Mesenchymal stem cell (in vitro differentiated cells and primary cell): ENCODE data around the gene IL18R1.

Source experiments
- DNase-seq: peaks from one replicate; pipeline ENCODE4 v3.0.0-alpha.2; 2013
- H2AFZ ChIP-seq: one replicate; pipeline ENCODE4 v1.6.1; 2013; ENCODE audit warnings: low read depth, mild to moderate bottlenecking, control low read depth, inconsistent platforms, low read length, moderate library complexity
- H2AK5ac ChIP-seq: 2 replicates; pipeline ENCODE4 v1.6.1; 2013; ENCODE audit warnings: low read length, moderate library complexity, mild to moderate bottlenecking, inconsistent platforms; ENCODE audit not compliant: severe bottlenecking
- H2BK120ac ChIP-seq: one replicate; pipeline ENCODE4 v1.6.1; 2013; ENCODE audit warnings: low read depth, mild to moderate bottlenecking, inconsistent platforms, low read length, moderate library complexity
- H2BK12ac ChIP-seq, 2 experiments: one replicate each; pipeline ENCODE4 v1.6.1; 2013; ENCODE audit warnings: inconsistent platforms in 2 of 2, low read length in 2 of 2, mild to moderate bottlenecking in 2 of 2, moderate library complexity in 2 of 2, control low read depth in 1 of 2
- H2BK15ac ChIP-seq: one replicate; pipeline ENCODE4 v1.6.1; 2013; ENCODE audit warnings: mild to moderate bottlenecking, low read depth, inconsistent platforms; ENCODE audit not compliant: poor library complexity, severe bottlenecking
- H2BK5ac ChIP-seq: 2 replicates; pipeline ENCODE4 v1.6.1; 2013; ENCODE audit warnings: low read depth, mild to moderate bottlenecking, low read length, control low read depth, inconsistent platforms; ENCODE audit not compliant: poor library complexity, severe bottlenecking
- H3K14ac ChIP-seq, 2 experiments: one replicate each; pipeline ENCODE4 v1.6.1; 2013; ENCODE audit warnings: inconsistent platforms in 2 of 2, low read length in 2 of 2, control low read depth in 1 of 2, mild to moderate bottlenecking in 1 of 2, moderate library complexity in 1 of 2
- H3K18ac ChIP-seq, 2 experiments: one replicate each; pipeline ENCODE4 v1.6.1; 2013; ENCODE audit warnings: inconsistent platforms in 2 of 2, low read length in 2 of 2, control low read depth in 1 of 2, low read depth in 1 of 2, mild to moderate bottlenecking in 1 of 2
- H3K23ac ChIP-seq, 2 experiments: one replicate each; pipeline ENCODE4 v1.6.1; 2013; ENCODE audit warnings: inconsistent platforms in 2 of 2, low read length in 2 of 2, mild to moderate bottlenecking in 2 of 2, moderate library complexity in 2 of 2, control low read depth in 1 of 2
- H3K27ac ChIP-seq: 2 replicates; pipeline ENCODE4 v1.5.1; 2013; ENCODE audit warnings: mild to moderate bottlenecking, moderate library complexity, low read length, control low read depth, inconsistent platforms; ENCODE audit not compliant: poor library complexity, severe bottlenecking
- H3K27me3 ChIP-seq, 2 experiments: 2 replicates each; pipeline versions ENCODE4 v1.6.1 to v1.7.0; 2013; ENCODE audit warnings: low read length in 2 of 2, mild to moderate bottlenecking in 2 of 2, moderate library complexity in 2 of 2, control low read depth in 1 of 2, inconsistent platforms in 1 of 2; ENCODE audit not compliant: control insufficient read depth in 1 of 2, insufficient read depth in 1 of 2
- H3K36me3 ChIP-seq, 2 experiments: 2 replicates each; pipeline versions ENCODE4 v1.6.1 to v1.7.0; 2013; ENCODE audit warnings: low read length in 2 of 2, control low read depth in 1 of 2, inconsistent platforms in 1 of 2, low read depth in 1 of 2, mild to moderate bottlenecking in 1 of 2; ENCODE audit not compliant: insufficient read depth in 2 of 2, control insufficient read depth in 1 of 2
- H3K4ac ChIP-seq, 2 experiments: one replicate each; pipeline ENCODE4 v1.6.1; 2013; ENCODE audit warnings: inconsistent platforms in 2 of 2, low read length in 2 of 2, mild to moderate bottlenecking in 2 of 2, moderate library complexity in 2 of 2, control low read depth in 1 of 2, low read depth in 1 of 2
- H3K4me1 ChIP-seq: 2 replicates; pipeline ENCODE4 v1.6.1; 2013; ENCODE audit warnings: low read depth, low read length, control low read depth; ENCODE audit not compliant: control insufficient read depth, insufficient read depth
- H3K4me2 ChIP-seq: 2 replicates; pipeline ENCODE4 v1.6.1; 2013; ENCODE audit warnings: low read length, mild to moderate bottlenecking, inconsistent platforms; ENCODE audit not compliant: poor library complexity, severe bottlenecking
- H3K4me3 ChIP-seq, 2 experiments: 2 replicates each; pipeline versions ENCODE4 v1.5.1 to v1.7.0; 2013; ENCODE audit warnings: low read length in 2 of 2, mild to moderate bottlenecking in 2 of 2, control low read depth in 1 of 2, low read depth in 1 of 2; ENCODE audit not compliant: insufficient read depth in 1 of 2
- H3K79me1 ChIP-seq: replicated peaks from 2 replicates; pipeline ENCODE4 v1.6.1; 2013; ENCODE audit warnings: mild to moderate bottlenecking, control low read depth, low read length, inconsistent platforms; ENCODE audit not compliant: poor library complexity, severe bottlenecking
- H3K9ac ChIP-seq: 2 replicates; pipeline ENCODE4 v1.7.0; 2013; ENCODE audit warnings: mild to moderate bottlenecking, low read length, moderate library complexity
- H3K9me3 ChIP-seq: 2 replicates; pipeline ENCODE4 v1.7.0; 2013; ENCODE audit warnings: mild to moderate bottlenecking, low read length; ENCODE audit not compliant: control insufficient read depth
- H4K8ac ChIP-seq: one replicate; pipeline ENCODE4 v1.6.1; 2013; ENCODE audit warnings: inconsistent platforms, mild to moderate bottlenecking, low read length, moderate library complexity
- H4K91ac ChIP-seq: one replicate; pipeline ENCODE4 v1.6.1; 2013; ENCODE audit warnings: mild to moderate bottlenecking, low read length, inconsistent platforms
- WGBS: methylation state at CpG from one replicate; pipeline ENCODE4 v1.1.7; 2013; ENCODE audit warnings: mixed read lengths; 5-methylcytosine and 5-hydroxymethylcytosine counted together

IL18R1 gene

GRCh38 chr2:102367331-102367971 is 11.9 kb downstream of the IL18R1 start:
- Histone ChIP-seq H3K27me3 (peaks cover 0 to 5% of the 10 kb centered on the region in 2 experiments), H3K23ac (no peak overlapping the region), H3K4me2 (no peak overlapping the region), H2BK5ac (no peak overlapping the region), H3K9me3 (peaks cover 30% of the 10 kb centered on the region), H2BK15ac (no peak overlapping the region), H3K9ac (no peak overlapping the region), H3K4me3 (no peak overlapping the region), H2AK5ac (no peak overlapping the region), H3K14ac (no peak overlapping the region), H2BK12ac (no peak overlapping the region), H2AFZ (no peak overlapping the region), H3K27ac (no peak overlapping the region), H3K36me3 (no peaks in the 10 kb centered on the region), H4K8ac (no peak overlapping the region), H3K4me1 (peaks cover 1% of the 10 kb centered on the region), H2BK120ac (no peak overlapping the region), H3K4ac (no peak overlapping the region), H3K18ac (no peak overlapping the region), H3K79me1 (no peaks in the 10 kb centered on the region), H4K91ac (no peak overlapping the region)
- no peak for DNase-seq
- 92% methylated on average over 5 of the region's 6 CpGs for WGBS

DNA sequence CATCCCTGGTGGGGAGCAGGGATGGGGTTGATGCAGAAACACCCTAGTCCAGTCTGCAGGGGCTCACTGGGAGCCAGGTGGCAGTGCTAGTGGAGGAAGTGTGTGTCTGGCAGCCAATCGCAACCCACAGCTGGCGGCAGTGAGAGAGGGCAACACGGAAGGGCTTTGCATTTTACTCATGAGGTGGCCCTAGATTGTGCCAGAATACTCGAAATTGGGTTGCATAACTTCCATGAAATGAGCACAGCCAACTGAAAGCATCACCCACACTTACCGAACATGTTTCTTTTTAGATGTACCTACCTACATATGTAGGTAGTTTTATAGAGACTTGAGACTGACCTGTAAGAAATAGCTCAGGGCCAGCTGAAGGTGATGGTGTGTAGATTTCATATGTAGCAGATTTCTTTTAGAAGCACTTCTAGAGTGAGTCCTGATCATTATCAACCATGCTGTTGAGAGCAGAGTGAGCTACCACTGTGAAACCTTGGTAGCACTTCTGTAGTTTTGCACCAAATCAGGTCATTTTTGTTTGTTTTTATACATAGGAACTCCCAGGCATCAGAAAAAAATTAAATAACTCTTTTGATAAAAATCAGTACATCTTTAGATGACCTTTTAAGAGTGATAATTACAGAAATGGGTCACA is 13.0 kb downstream of the IL18R1 start:
- no peak overlapping the region for H3K14ac ChIP-seq
- 93% methylated on average over 3 of the region's 5 CpGs for WGBS
- H3K4me3 ChIP-seq, result no peak overlapping the region
- H3K18ac ChIP-seq, result no peak overlapping the region
- H3K4me2 ChIP-seq, result no peak overlapping the region
- H3K23ac ChIP-seq, result no peak overlapping the region
- H3K9me3 ChIP-seq, result peaks cover 30% of the 10 kb centered on the region
- no peak overlapping the region for H4K8ac ChIP-seq
- no peak overlapping the region for H4K91ac ChIP-seq
- no peak for DNase-seq
- no peak overlapping the region for H3K9ac ChIP-seq
- H3K4me1 ChIP-seq, result peaks cover 1% of the 10 kb centered on the region
- H2BK12ac ChIP-seq, result no peak overlapping the region
- H2BK5ac ChIP-seq, result no peak overlapping the region
- no peak overlapping the region for H2AK5ac ChIP-seq
- no peak overlapping the region for H3K4ac ChIP-seq
- H2AFZ ChIP-seq, result no peak overlapping the region
- H3K79me1 ChIP-seq, result no peaks in the 10 kb centered on the region
- no peak overlapping the region for H2BK120ac ChIP-seq
- peaks cover 0 to 5% of the 10 kb centered on the region in 2 experiments for H3K27me3 ChIP-seq
- no peaks in the 10 kb centered on the region for H3K36me3 ChIP-seq
- H3K27ac ChIP-seq, result no peak overlapping the region
- H2BK15ac ChIP-seq, result no peak overlapping the region

DNA sequence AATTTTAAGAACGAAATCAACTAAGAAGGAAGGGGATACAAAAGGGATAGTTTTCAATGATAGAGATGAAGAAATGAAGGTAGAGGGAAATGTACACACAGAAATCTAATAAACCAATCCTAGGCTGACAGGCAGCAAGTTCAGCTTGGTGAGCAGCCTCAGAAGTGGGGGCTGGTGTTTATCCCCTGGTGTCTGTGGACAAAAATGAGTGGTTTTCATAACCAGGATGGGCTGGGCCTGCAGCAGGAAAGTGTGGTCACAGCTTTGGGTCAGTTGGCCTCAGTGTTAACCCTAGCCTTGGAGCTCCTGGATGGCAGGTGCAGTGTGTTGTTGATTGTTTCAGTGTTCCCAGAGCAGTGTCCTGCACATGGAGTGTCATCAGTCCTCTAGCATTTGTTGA is 14.3 kb downstream of the IL18R1 start:
- H3K79me1 ChIP-seq, result no peaks in the 10 kb centered on the region
- no peak overlapping the region for H3K18ac ChIP-seq
- no peak overlapping the region for H2AK5ac ChIP-seq
- H3K9ac ChIP-seq, result no peak overlapping the region
- H3K27me3 ChIP-seq, result peaks cover 0 to 5% of the 10 kb centered on the region in 2 experiments
- no CpG with 5 or more reads among the region's 1 CpG for WGBS
- no peak overlapping the region for H2BK15ac ChIP-seq
- no peak overlapping the region for H3K27ac ChIP-seq
- H3K4ac ChIP-seq, result no peak overlapping the region
- no peak overlapping the region for H2BK5ac ChIP-seq
- H2BK12ac ChIP-seq, result no peak overlapping the region
- no peak overlapping the region for H3K23ac ChIP-seq
- H3K9me3 ChIP-seq, result peaks cover 27% of the 10 kb centered on the region
- no peak overlapping the region for H2BK120ac ChIP-seq
- no peaks in the 10 kb centered on the region for H3K36me3 ChIP-seq
- H3K14ac ChIP-seq, result no peak overlapping the region
- no peak overlapping the region for H3K4me2 ChIP-seq
- no peak for DNase-seq
- no peak overlapping the region for H4K91ac ChIP-seq
- no peak overlapping the region for H2AFZ ChIP-seq
- peaks cover 1% of the 10 kb centered on the region for H3K4me1 ChIP-seq
- no peak overlapping the region for H3K4me3 ChIP-seq
- no peak overlapping the region for H4K8ac ChIP-seq

GRCh38 chr2:102376052-102376591 is 20.5 kb downstream of the IL18R1 start:
- no peak overlapping the region for H4K8ac ChIP-seq
- no peak overlapping the region for H2AFZ ChIP-seq
- H3K9me3 ChIP-seq, result no peaks in the 10 kb centered on the region
- H3K36me3 ChIP-seq, result no peaks in the 10 kb centered on the region
- DNase-seq, result no peak
- no peak overlapping the region for H3K4me3 ChIP-seq
- no peak overlapping the region for H2BK15ac ChIP-seq
- 88% methylated on average over 1 of the region's 1 CpG for WGBS
- no peaks in the 10 kb centered on the region for H3K79me1 ChIP-seq
- H3K14ac ChIP-seq, result no peak overlapping the region
- no peak overlapping the region for H2BK5ac ChIP-seq
- H2BK12ac ChIP-seq, result no peak overlapping the region
- no peak overlapping the region for H3K23ac ChIP-seq
- no peaks in the 10 kb centered on the region for H3K4me1 ChIP-seq
- H3K4ac ChIP-seq, result no peak overlapping the region
- no peak overlapping the region for H3K27ac ChIP-seq
- no peak overlapping the region for H3K4me2 ChIP-seq
- H2BK120ac ChIP-seq, result no peak overlapping the region
- H3K27me3 ChIP-seq, result no peaks in the 10 kb centered on the region
- H4K91ac ChIP-seq, result no peak overlapping the region
- H2AK5ac ChIP-seq, result no peak overlapping the region
- H3K18ac ChIP-seq, result no peak overlapping the region
- no peak overlapping the region for H3K9ac ChIP-seq
